Right atrium auricular region (tissue), 2 donors: Measurements from ENCODE around the gene TMEM132A. TPM values are rescaled to one million over a fixed set of nuclear protein-coding genes. Genes with fewer than 3 reads are reported as not detected.
A peak's percentile ranks its signal among the peaks of the same experiment; 100 is the strongest.

Experiments used
- DNase-seq: peaks from one replicate; pipeline ENCODE4 v3.0.0-alpha.2; 2019; ENCODE audit warnings: low spot score
- H3K27ac ChIP-seq, 2 donors: fragments of 200-600 bp; sonication (generic); 1 replicate in 1 of 2; 2 replicates in 1 of 2; pipeline ENCODE4 v1.5.1; 2016 to 2019
- H3K27me3 ChIP-seq, 2 donors: fragments of 200-600 bp; sonication (generic); one replicate each; pipeline versions ENCODE4 v1.5.1 to v1.6.0; 2017 to 2019
- H3K36me3 ChIP-seq: fragments of 200-600 bp; sonication (generic); one replicate; pipeline ENCODE4 v1.5.1; 2016
- H3K4me1 ChIP-seq, 2 donors: fragments of 200-600 bp; sonication (generic); one replicate each; pipeline versions ENCODE4 v1.5.1 to v1.6.0; 2017 to 2019
- H3K4me3 ChIP-seq, 2 donors: fragments of 200-600 bp; sonication (generic); 1 replicate in 1 of 2; 2 replicates in 1 of 2; pipeline ENCODE4 v1.5.1; 2017 to 2019; ENCODE audit warnings: mild to moderate bottlenecking in 1 of 2, moderate library complexity in 1 of 2
- H3K9me3 ChIP-seq, 2 donors: fragments of 200-600 bp; sonication (generic); one replicate each; pipeline ENCODE4 v1.5.1; 2019
- total RNA-seq, 2 donors: library from RNA; depleted of rRNA; stranded (reverse); fragments of >200 nt; gene quantifications; one replicate each; pipeline ENCODE4 v1.1.0, GENCODE V29; 2016
- TF ChIP-seq, protein P1 (sequence below), 2 donors: fragments of 200-600 bp; sonication (generic); IDR thresholded peaks; one replicate each; pipeline ENCODE4 v1.5.1; 2019; ENCODE audit warnings: antibody characterized with exemption in 2 of 2

Gene TMEM132A
- total RNA-seq, 2 donors from 2014 or later = 7.5 to 8.4 TPM

DNA sequence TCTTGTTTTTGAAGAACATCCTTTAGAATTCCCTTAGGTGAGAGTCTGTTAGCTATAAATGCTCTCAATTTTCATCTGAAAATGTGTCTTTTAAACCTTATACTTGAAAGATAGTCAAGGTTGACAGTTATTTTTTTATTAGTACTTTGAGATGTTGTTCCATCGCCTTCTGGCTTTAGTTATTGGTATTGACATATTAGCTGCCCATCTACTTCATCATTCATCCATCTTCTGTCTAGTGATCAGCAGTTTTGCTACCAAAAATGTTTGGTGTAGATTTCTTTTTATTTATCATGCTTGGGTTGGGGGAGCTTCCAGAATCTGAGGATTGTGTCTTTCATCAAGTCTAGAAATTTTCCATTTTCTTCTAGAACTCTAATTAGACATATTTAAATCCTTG is 44.0 kb downstream of the TMEM132A start:
- Histone ChIP-seq H3K27me3 (no peaks in the 10 kb centered on the region), H3K27ac (no peak overlapping the region), H3K36me3 (no peaks in the 10 kb centered on the region), H3K4me1 (no peaks in the 10 kb centered on the region), H3K9me3 (no peaks in the 10 kb centered on the region), H3K4me3 (no peak overlapping the region)
- no peak for DNase-seq
- TF ChIP-seq, protein P1, sequence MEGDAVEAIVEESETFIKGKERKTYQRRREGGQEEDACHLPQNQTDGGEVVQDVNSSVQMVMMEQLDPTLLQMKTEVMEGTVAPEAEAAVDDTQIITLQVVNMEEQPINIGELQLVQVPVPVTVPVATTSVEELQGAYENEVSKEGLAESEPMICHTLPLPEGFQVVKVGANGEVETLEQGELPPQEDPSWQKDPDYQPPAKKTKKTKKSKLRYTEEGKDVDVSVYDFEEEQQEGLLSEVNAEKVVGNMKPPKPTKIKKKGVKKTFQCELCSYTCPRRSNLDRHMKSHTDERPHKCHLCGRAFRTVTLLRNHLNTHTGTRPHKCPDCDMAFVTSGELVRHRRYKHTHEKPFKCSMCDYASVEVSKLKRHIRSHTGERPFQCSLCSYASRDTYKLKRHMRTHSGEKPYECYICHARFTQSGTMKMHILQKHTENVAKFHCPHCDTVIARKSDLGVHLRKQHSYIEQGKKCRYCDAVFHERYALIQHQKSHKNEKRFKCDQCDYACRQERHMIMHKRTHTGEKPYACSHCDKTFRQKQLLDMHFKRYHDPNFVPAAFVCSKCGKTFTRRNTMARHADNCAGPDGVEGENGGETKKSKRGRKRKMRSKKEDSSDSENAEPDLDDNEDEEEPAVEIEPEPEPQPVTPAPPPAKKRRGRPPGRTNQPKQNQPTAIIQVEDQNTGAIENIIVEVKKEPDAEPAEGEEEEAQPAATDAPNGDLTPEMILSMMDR (IDR thresholded peaks at IDR 0.05) = no peak

DNA sequence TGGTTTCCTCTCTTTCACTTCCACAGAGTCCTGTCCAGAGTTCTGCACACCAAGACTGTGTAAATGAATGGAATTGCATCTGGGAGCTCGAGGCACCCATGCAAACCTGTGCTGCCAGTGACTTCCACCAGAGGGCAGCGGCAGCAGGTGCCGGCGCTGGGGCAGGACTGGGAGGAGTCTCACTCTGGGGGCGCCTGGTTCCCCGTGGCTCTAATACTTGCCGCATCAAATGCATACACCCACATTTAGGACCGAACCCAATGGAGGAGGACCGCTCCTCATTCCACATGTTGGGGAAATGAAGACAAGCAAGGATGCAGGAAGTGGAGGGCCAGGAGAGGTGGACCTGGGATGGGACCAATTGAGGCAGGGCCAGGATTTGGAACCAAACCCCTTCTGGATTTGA is 46.1 kb downstream of the TMEM132A start:
- Histone ChIP-seq H3K36me3 (no peaks in the 10 kb centered on the region), H3K9me3 (no peaks in the 10 kb centered on the region), H3K27me3 (no peaks in the 10 kb centered on the region), H3K27ac (no peak overlapping the region), H3K4me1 (no peaks in the 10 kb centered on the region), H3K4me3 (no peak overlapping the region)
- TF ChIP-seq, protein P1 (IDR thresholded peaks at IDR 0.05) = peak; percentile 80 to 88
- DNase-seq = no peak

- no peaks in the 10 kb centered on the region for H3K27me3 ChIP-seq
- no peak overlapping the region for H3K27ac ChIP-seq
- no peaks in the 10 kb centered on the region for H3K9me3 ChIP-seq
- DNase-seq = no peak
- TF ChIP-seq, protein P1 (IDR thresholded peaks at IDR 0.05) = no peak
- H3K4me1 ChIP-seq = no peaks in the 10 kb centered on the region
- no peak overlapping the region for H3K4me3 ChIP-seq
- no peaks in the 10 kb centered on the region for H3K36me3 ChIP-seq
These were observed 46.6 kb downstream of the TMEM132A start for GRCh38 chr11:60970890-60971289.

GRCh38 chr11:60971520-60971919 is 47.3 kb downstream of the TMEM132A start, which contains the start of gene CD6:
CD6 (plus strand) TSS chr11:60971680; CDS start chr11:60971866, 186 bp downstream.
- no peaks in the 10 kb centered on the region for H3K36me3 ChIP-seq
- TF ChIP-seq, protein P1 (IDR thresholded peaks at IDR 0.05) = no peak
- H3K9me3 ChIP-seq = no peaks in the 10 kb centered on the region
- DNase-seq = no peak
- H3K27me3 ChIP-seq = no peaks in the 10 kb centered on the region
- H3K4me3 ChIP-seq = no peak within 1 kb of the TSS
- H3K27ac ChIP-seq = no peak within 1 kb of the TSS
- no peaks in the 10 kb centered on the region for H3K4me1 ChIP-seq

GRCh38 chr11:60972182-60973030 is 48.1 kb downstream of the TMEM132A start:
- Histone ChIP-seq H3K4me3 (no peak overlapping the region), H3K36me3 (no peaks in the 10 kb centered on the region), H3K9me3 (no peaks in the 10 kb centered on the region), H3K27ac (no peak overlapping the region), H3K27me3 (no peaks in the 10 kb centered on the region), H3K4me1 (no peaks in the 10 kb centered on the region)
- no peak for DNase-seq
- TF ChIP-seq, protein P1 (IDR thresholded peaks at IDR 0.05) = no peak
